GM21447 (cell line): ENCODE measurements around the gene CUX1.
"Not testable (repeated sequence)": the region's sequence is repeated elsewhere in the genome, so short reads cannot be mapped to it uniquely, and the experiment has no call there.

ENCODE experiments used
- ATAC-seq: cut with Tn5 transposase; IDR thresholded peaks from one replicate; pipeline ENCODE4 v1.9.1; 2021; ENCODE audit not compliant: unreplicated experiment

The CUX1 gene

DNA sequence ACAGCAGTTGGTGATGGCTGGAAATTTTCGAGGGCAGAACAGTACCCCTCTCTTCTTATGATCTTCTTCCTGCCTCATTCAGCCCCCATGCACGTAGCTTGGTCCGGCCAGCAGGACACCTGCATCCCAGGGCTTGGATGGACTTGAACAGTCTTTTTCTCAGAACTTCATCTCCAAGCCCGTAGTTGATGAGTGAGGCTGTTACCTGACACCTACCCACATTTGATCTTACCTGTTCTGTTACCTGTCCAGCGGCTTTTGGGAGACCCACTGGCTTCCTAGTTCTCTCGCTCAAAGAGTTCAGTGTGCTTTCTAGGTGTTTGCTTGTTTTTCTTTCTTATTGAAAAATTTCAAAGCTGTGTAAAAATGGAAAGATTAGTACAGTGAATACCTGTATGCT, 212.2 kb downstream of the CUX1 start:
- no peak for ATAC-seq

DNA sequence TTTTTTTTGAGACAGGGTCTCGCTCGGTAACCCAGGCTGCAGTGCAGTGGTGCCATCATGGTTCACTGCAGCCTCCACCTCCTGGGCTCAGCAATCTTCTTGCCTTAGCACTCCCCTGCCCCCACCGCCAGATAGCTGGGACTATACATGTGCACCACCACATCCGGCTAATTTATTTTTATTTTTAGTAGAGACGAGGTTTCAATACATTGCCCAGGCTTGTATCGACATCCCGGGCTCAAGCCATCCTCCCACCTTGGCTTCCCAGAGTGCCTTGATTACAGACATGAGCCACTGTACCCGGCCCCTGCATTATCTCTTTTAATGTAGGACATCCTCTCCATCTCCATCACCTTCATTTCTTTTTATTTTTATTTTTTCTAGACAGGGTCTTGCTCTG, 213.3 kb downstream of the CUX1 start:
- no peak for ATAC-seq

DNA sequence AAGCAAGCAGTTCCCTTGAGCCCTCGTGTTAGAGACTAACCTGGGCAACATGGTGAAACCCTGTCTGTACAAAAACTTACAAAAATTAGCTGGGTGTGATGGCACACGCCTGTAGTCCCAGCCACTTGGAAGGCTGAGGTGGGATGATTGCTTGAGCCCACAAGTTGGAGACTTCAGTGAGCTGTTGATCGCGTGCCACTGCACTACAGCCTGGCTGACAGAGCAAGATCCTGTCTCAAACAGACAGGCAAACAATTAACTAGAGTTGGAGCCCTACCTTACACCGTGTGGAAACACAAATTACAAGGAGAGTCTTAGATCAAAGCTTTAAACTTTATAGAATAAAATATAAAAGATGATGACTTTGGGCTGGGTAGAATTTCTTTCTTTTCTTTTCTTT, 219.5 kb downstream of the CUX1 start:
- ATAC-seq = no peak

DNA sequence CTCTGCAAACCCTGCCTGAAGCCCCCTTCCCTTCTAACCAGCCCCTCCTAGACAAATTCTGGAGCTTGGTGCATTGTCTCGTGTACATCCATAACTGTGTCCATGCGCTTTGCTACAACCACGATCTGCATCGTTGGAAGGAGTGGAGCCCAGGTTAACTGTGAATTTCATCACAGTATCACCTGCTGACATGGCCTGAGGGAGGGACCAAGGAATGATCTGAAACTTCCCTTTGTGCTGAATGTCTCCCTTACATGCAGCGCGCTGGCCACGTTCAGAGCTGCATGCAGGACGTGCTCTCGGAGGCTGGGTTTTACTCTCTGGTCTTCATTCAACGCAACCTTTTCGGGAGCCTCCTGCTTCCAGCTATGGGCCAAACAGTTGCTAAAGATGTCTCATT, 222.3 kb downstream of the CUX1 start:
- ATAC-seq = no peak

DNA sequence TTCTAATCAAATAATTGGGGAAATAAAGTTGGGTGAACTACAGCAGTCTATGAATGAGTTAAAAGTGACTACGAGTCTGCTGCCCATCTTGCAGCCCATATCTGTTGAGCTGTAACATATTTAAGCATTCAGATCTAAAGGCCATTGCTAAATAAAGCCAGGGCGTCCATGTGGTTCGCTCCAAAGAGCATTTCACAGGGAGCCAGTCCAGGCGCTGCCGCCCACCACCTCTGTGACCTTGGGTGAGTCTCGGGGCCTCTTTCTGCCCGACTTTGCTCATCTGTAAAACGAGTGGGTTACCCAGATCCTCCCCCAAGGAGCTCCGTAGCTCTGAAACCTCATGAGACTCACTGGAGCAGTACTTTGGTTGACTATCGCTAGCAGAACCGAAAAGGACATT, 223.1 kb downstream of the CUX1 start:
- no peak for ATAC-seq

DNA sequence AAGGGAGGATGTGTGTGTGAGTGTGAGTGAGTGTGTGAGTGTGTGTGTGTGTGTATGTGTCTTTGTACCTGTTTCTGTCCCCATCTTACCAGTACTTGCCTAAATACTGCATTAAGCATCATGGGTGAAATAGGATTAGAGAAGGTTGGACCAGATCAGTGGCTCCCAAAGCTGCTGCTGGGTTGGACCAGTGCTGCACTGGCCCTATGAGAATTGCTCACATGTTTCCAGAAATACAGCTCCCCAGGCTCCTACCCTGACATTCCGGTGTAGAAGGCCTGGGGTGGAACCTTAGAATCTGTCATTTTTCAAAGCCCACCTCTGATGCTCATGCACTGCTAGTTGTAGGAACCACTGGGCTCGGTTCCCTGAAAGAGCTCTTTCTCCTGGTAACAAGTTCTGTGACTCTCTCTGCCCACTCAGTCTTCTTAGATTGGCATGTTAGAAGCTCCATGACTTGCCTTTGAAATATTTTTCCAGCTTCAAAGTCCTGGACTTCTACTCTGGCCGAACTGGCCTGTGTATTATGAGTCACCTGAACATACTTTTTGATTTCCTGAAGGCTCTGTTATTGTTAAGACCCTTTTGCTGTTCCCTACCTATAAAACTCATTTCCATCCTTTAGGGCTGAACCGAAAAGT, 224.7 kb downstream of the CUX1 start:
- ATAC-seq = no peak

DNA sequence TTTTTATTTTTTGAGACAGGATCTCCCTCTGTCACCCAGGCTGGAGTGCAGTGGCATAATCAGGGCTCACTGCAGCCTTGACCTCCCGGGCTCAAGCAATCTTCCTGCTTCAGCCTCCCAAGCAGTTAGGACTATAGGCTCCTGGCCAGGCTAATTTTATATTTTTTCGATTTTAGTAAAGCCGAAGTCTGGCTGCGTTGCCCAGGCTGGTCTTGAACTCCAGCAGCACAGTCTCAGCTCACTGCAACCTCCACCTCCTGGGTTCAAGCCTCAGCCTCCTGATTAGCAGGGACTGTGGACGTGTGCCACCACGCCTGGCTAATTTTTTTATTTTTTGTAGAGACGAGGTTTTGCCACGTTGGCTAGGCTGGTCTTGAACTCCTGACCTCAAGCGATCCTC, 225.4 kb downstream of the CUX1 start:
- ATAC-seq = not testable (repeated sequence)

DNA sequence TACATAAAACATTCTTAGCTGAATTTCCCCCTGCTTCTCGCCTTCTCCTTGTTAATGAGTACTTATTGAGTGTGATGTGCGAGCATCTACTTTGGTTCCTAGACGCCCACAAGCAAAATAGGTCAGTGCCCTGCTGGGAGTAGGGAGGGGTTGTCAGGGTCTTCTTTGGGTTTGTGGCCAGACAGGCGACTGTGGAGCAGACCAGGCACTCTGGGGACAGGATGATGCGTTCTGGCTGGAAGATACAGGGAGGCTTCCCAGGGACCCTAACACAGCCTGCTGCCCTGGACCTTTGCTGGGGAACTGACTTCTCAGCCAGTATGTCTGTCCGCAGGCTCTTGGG, 227.2 kb downstream of the CUX1 start:
- no peak for ATAC-seq

DNA sequence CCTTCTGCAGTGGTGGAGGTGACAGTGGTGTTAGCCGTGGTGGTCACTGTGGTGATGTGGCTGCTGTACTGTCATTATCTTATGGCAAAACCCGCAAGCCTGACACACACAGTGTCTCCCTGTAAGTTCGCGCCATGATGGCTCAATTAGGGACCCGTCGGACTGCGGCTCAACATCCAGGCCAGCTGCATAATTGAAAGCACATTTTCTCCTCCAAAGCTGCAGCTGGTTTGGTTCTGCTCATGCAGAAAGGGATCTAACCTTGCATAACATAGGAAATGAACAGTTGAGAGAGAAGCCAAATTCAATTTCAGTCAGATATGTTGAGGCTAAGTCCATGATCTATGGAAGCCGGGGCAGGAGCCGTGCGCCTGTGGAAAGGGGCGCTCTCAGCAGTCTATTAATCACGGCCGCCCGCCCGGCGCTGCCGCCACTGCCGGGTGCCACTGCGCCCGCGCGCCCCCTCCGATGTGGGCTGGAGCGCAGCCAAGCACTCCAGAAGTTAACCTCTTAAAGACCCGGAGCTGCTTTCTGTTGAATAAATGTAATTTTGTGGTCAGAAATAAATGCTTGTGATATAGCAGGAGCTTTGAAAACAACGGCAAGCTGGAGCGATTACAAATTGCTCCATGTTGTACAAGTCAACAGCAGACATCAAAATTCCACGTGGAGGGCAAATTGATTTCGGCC, 227.7 kb downstream of the CUX1 start:
- no peak for ATAC-seq

DNA sequence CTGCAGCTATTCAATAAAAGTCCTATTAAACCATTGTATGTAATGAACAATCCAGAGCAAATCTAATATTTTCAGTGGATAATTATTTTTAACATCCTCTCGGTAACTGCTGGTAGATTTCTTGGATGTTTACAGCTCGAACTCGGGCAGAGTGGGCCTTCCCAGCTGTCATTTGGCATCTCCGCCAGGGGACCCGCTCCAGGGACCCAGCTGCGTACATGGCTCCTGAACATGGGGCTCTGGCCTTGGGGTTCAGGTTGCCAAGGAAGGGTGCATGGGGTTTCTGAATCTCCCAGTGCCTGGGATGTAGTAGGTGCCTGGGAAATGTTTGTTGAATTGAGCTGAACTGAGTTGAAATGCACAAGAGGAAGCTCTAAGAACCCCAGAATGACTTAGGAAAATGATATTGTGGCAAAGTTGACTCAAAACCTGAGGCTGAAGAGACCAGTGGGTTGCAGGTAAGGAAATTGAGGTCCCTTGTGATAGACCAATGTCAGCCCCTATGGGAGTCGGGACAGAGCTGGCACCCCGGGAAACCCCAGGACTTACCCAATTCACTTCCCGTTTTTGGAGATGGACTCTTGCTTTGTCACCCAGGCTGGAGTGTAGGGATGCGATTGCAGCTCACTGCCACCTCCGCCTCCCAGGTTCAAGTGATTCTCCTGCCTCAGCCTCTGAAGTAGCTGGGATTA, 228.4 kb downstream of the CUX1 start:
- ATAC-seq = no peak

DNA sequence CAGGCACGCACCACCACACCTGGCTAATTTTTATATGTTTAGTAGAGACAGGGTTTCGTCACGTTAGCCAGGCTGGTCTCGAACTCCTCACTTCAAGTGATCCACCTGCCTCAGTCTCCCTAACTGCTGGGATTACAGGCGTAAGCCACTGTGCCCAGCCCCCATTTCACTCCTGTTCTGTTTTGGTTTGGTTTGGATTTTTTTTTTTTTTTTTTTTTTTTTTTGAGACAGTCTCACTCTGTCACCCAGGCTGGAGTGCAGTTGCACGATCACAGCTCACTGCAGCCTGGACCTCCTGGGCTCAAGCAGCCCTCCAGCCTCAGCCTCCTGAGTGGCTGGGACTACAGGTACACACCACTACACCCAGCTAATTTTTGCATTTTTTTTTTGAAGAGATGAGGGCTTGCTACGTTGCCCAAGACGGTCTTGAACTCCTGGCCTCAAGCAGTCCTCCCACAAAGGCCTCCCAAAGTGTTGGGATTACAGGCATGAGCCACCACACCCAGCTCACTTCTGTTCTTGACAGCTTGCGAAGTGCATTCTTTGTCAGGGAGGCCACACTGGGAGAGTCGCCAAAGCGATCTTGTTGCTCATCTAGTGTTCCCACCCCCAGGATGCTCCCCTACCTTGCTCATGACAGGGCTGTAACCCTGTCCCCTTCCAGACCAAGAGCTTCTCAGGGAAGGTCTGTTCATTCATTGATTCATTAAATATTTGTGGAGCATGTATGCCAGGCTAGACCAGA, 229.1 kb downstream of the CUX1 start:
- no peak for ATAC-seq

DNA sequence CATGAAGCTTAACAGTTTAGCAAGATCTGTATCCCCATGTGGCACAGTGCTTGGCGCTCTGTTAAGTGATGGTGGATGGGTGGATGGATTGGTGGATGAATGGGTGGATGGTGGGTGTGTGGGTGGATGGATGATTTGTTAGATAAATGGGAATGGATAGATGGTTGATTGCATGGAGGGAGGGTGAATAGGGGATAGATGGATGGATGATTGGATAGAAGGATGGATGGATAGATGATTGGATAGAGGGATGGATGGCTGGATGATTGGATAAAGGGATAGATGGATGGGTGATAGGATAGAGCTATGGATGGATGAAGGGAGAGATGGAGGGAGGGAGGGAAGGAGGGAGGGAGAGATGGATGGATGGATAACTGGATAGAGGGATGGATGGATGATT, 229.7 kb downstream of the CUX1 start:
- ATAC-seq = no peak

DNA sequence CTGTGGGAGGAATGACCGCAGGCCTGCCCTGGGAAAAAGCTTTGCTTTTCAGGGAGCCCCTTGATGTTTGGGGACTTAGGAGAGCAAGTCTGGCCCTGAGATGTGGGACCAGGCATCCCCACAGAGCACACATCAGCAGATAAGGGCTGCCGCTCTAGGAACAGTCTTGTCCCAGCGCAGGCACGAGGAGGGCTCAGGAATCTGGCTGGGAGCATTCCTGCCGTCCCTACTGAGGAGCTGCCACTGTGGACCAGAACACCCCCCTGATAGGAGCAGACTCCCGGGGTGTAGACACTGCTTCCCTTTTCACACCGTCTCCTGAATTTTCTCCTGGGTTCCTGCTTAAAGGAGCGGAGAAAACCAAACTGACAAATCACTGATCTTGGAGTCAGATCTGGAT, 232.3 kb downstream of the CUX1 start:
- ATAC-seq = no peak

DNA sequence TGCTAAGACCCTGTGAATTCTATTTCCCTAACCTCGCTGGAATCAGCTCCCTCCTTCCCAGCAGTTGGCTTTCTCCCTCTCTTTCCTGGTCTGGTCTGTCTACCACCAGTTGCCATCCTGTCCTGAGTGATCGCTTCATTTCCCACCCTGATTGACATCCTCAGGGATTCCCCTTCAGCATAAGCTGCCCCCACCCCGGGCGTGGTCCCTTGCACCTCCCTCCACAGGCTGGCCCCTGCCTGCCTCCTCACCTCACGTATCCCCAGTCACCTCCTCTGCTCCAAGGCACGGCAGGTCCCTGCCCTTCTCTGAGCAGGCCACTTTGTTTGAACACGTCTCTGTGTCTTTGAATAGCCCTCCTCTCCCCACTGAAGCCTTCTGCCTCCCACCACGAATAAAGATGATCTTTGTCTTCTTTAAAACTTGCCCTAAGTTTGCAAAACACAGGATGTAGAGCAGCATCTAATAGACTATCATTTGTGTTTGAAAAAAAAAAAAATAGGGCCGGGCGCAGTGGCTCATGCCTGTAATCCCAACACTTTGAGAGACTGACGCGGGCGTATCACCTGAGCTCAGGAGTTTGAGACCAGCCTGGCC, 233.5 kb downstream of the CUX1 start:
- no peak for ATAC-seq

DNA sequence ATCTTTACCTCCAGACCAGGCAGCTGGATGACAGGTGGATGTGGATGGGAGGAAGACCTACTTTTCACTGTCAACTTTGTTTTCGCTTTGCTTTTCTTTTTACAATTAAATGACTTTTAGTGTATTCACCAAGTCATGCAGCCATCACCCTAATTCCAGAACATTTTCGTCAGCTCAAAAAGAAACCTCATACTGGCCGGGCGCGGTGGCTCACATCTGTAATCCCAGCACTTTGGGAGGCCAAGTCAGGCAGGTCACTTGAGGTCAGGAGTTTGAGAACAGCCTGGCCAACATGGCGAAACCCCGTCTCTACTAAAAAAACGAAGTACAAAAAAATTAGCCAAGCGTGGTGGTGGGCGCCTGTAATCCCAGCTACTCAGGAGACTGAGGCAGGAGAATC, 234.3 kb downstream of the CUX1 start:
- ATAC-seq = not testable (repeated sequence)

DNA sequence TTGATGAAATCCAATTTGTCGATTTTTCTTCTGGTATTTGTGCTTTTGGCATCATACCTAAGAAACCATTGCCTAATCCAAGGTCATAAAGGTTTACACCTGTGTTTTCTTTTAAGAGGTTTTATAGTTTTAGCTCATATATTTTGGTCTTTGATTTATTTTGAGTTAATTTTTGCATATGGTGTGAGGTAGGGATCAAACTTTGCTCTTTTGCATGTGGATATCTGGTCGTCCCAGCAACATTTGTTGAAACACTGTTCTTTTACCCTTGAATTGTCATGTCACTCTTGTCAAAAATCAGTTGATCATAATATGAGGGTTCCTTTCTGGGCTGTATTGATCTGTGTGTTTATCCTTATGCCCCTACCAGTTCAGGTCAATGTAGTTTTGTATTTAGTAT, 236.7 kb downstream of the CUX1 start:
- no peak for ATAC-seq

DNA sequence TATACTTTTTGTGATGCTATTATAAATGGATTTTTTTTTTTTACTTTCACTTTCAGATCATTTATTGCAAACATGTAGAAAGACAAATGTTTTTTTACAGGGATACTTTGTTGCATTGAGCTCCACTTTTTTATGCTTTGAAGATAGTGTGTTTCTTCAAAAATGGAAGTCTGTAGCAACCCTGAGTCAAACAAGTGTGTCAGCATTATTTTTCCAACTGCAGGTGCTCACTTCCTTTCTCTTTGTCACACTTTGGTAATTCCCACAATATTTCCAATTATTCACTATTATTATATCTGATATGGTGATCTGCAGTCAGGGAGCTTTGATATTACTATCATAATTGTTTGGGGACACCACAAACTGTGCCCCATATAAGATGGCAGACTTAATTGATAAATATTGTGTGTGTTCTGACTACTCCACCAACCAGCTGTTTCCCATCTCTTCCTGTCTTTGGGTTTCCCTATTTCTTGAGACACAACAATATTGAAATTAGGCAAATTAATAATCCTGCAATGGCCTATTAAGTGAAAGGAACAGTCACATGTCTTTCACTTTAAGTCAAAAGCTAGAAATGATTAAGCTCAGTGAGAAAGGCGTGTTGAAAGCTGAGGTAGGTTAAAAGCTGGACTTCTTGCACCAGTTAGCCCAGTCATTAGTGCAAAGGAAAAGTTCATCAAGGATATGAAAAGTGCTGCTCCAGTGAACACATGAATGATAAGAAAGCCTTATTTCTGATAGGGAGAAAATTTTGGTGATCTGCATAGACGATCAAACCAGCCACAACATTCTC, 238.0 kb downstream of the CUX1 start:
- ATAC-seq = no peak

DNA sequence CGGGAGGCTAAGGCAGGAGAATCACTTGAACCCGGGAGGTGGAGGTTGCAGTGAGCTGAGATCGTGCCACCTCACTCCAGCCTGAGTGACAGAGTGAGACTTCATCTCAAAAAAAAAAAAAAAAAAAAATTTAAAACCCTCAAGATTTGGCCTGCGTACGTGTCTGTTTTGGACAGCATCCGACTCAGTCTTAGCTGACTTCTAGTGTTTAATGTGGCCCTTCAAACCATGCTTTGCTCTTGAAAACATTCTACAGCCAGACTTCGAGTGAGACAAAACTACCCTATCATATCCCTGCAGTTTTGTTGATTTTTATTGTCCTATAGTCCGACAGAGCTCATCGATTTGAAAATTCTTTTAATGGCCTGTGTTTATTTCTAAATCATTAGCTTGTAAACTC, 242.1 kb downstream of the CUX1 start:
- no peak for ATAC-seq

DNA sequence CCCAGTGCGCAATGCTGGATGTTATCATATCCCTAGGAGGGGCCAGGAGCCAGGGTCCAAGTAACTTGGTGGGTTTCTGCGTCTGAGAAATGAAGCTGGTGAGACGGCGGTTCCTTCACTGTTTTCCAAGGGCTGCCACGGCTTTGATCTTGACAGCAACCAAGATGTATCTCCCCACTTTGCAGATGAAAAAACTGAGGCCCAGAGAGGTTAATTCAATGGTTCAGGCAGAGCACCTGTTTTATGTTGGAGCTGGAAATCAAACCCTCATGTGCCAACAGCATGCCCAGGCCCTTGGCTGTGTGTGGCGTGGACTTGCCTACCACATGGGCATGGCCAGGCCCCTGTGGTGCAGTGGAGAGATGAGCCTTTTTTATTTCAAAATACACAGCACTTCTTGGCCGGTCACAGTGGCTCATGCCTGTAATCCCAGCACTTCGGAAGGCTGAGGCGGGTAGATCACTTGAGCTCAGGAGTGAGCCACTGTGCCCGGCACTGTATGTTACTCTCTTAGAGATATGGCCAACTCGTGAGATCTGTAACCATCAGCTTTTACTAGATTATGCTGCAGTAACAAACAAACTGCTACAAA, 244.0 kb downstream of the CUX1 start:
- no peak for ATAC-seq

DNA sequence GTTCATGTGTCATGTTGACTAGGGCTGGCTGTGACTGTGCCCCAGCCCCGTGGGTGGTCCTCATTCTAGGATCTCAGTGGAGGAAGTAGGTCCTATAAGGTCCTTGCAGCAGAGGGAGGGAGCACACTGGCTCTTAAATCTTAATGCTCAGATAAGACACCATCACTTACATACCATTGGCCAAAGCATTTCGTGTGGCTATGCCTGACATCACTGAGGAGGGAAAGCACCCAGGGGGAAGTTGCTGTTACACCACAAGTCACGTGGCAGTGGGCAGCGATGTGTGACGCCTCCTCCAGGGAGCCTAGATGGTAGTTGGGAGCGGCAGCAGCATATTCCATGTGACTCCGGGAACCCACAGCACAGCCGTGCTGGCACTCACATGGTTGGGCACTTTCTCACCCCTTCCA, 244.6 kb downstream of the CUX1 start:
- ATAC-seq = peak; percentile 75
